ENCODE data around the gene CHRD. TPM values are rescaled to one million over a fixed set of nuclear protein-coding genes. Genes with fewer than 3 reads are reported as not detected.

CHRD gene
- polyA plus RNA-seq, 1 of the 3 experiments (the other 2 are of a cell fraction), result 0.95 TPM

DNA sequence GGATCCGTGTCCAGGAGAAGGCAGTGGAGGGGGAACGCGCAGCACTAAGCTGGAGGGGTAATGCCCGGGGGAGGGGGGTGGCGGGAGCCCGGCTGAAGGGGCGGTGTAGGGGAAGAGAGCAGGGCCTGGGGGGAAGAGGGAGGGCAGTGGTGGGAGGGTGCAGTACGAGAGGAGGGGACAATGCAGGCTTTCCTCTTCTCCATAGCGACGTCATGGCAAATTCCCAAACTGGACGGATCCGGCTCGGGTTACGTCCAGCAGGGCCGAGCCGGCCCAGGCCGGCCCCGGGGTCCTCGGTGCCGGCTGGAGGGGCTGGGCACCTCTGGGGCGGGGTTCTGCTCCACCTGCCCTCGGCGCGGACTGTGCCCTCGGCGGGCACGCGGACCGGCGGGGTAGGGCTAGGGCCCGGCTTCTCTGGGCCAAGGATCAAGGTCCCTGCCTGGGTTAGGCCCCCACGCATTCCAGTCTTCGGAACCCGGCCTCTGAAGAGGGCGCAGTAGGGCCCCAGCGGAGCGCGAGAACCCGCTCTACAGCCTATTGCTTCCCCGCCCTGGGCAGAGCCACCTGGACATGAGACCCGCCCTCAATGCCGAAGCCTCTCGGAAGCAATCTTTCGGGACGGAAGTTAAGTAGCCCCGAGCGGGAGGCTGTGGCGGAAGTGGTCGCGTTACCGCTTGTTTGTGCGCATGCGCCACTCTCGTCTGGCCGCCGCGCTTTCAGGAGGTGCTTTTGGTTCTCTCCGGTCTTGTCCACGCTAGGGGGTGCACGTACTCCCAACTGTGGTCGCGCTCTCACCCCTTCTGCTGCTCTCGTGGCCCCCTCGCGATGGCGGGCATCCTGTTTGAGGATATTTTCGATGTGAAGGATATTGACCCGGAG is 16.9 kb upstream of the CHRD start (continued):
- peak; percentile 66; the same call in 1 of the 2 replicates for TF ChIP-seq ZBTB33 (IDR thresholded peaks at IDR 0.05; ENCODE audit: borderline replicate concordance, low read depth)
- TF ChIP-seq, protein P1, sequence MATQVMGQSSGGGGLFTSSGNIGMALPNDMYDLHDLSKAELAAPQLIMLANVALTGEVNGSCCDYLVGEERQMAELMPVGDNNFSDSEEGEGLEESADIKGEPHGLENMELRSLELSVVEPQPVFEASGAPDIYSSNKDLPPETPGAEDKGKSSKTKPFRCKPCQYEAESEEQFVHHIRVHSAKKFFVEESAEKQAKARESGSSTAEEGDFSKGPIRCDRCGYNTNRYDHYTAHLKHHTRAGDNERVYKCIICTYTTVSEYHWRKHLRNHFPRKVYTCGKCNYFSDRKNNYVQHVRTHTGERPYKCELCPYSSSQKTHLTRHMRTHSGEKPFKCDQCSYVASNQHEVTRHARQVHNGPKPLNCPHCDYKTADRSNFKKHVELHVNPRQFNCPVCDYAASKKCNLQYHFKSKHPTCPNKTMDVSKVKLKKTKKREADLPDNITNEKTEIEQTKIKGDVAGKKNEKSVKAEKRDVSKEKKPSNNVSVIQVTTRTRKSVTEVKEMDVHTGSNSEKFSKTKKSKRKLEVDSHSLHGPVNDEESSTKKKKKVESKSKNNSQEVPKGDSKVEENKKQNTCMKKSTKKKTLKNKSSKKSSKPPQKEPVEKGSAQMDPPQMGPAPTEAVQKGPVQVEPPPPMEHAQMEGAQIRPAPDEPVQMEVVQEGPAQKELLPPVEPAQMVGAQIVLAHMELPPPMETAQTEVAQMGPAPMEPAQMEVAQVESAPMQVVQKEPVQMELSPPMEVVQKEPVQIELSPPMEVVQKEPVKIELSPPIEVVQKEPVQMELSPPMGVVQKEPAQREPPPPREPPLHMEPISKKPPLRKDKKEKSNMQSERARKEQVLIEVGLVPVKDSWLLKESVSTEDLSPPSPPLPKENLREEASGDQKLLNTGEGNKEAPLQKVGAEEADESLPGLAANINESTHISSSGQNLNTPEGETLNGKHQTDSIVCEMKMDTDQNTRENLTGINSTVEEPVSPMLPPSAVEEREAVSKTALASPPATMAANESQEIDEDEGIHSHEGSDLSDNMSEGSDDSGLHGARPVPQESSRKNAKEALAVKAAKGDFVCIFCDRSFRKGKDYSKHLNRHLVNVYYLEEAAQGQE (IDR thresholded peaks at IDR 0.05; ENCODE audit: low read depth, low read length), result 0 out of 2 replicates have a peak, but pooled peaks have one; percentile 14
- no peak for TF ChIP-seq TCF12 (IDR thresholded peaks at IDR 0.05)
- TF ChIP-seq, protein P2, sequence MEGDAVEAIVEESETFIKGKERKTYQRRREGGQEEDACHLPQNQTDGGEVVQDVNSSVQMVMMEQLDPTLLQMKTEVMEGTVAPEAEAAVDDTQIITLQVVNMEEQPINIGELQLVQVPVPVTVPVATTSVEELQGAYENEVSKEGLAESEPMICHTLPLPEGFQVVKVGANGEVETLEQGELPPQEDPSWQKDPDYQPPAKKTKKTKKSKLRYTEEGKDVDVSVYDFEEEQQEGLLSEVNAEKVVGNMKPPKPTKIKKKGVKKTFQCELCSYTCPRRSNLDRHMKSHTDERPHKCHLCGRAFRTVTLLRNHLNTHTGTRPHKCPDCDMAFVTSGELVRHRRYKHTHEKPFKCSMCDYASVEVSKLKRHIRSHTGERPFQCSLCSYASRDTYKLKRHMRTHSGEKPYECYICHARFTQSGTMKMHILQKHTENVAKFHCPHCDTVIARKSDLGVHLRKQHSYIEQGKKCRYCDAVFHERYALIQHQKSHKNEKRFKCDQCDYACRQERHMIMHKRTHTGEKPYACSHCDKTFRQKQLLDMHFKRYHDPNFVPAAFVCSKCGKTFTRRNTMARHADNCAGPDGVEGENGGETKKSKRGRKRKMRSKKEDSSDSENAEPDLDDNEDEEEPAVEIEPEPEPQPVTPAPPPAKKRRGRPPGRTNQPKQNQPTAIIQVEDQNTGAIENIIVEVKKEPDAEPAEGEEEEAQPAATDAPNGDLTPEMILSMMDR (IDR thresholded peaks at IDR 0.05), result peak; percentile 57

DNA sequence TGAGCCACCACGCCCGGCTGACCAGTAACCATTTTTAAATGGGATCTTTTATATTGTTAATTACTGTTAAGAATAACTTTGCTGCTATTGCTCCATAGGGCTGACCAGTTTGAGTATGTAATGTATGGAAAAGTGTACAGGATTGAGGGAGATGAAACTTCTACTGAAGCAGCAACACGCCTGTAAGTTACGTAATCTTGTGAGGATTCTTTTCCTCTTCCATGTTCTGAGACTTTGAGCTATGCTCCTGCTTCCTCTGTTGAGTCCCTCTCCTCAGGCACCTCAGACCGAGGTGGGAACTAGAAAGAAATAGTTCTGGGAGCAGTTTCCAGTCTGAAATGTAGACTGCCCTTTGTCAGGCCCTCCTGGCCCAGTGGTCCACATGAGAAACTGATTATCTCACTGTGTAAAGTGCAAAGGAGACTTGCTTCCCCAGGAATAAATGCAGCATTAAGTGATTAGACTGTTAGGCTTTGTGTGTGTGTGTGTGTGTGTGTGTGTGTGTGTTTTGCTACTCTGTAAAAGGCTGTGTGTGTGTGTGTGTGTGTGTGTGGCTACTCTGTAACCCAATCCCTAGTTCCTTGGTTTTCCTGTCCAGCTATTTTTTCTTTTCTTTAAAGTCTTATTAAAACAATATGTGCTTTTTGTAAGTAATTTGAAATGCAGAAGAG is 13.1 kb upstream of the CHRD start:
- Histone ChIP-seq H3K4me3 (ENCODE audit: low read depth in 2 of 2, low read length in 1 of 2) (no peak overlapping the region), H3K36me3 (replicated peaks in 1 of 2; ENCODE audit: control insufficient read depth in 1 of 2, insufficient read depth in 2 of 2, low read length in 1 of 2) (peaks cover 29 to 31% of the 10 kb centered on the region in 2 experiments), H3K9ac (no peak overlapping the region), H3K9me2 (no peaks in the 10 kb centered on the region), H3K27ac (ENCODE audit: low read depth in 2 of 2, low read length in 1 of 2) (peak overlapping the region in 1 of 2 experiments; percentile 48; a peak in 1 of 4 replicates), H4K20me1 (ENCODE audit: insufficient read depth) (peaks cover 43% of the 10 kb centered on the region), H3F3A (replicated peaks; ENCODE audit: insufficient read depth) (peaks cover 51% of the 10 kb centered on the region), H3K27me3 (ENCODE audit: insufficient read depth) (no peaks in the 10 kb centered on the region), H3K4me2 (peak overlapping the region; percentile 42; the same call in 1 of the 2 replicates), H3K9me3 (no peaks in the 10 kb centered on the region), H3K79me2 (ENCODE audit: insufficient read depth) (peaks cover 33% of the 10 kb centered on the region), H3K4me1 (ENCODE audit: control insufficient read depth in 1 of 2, insufficient read depth in 2 of 2, low read depth in 1 of 2, low read length in 1 of 2) (peaks cover 8 to 29% of the 10 kb centered on the region in 2 experiments; a peak in 3 of 4 replicates), H2AFZ (ENCODE audit: low read depth) (no peak overlapping the region)
- 88% methylated on average over 5 of the region's 5 CpGs for WGBS (ENCODE audit: low lambda C conversion rate)
- POLR2A ChIA-PET, result no interaction called here
- no peak for DNase-seq
- CTCF ChIA-PET, result interaction anchor here (0.6 to 11.1 kb wide), 4 partner anchors 16 to 176 kb away, joined by 3 to 165 read pairs (median 3); no protein-coding TSS in a partner anchor
- no peak for TF ChIP-seq FOSL2 (IDR thresholded peaks at IDR 0.05; ENCODE audit: borderline replicate concordance, low read depth)
- TF ChIP-seq TCF12 (IDR thresholded peaks at IDR 0.05), result peak; percentile 33
